HepG2 (cell line): Measurements from ENCODE around the gene DPP7. TPM values are rescaled to one million over a fixed set of nuclear protein-coding genes. Genes with fewer than 3 reads are reported as not detected.

Experiments used
- CAMTA2 ChIP-seq: sonication (generic); formaldehyde crosslinking; IDR thresholded peaks from 2 replicates; pipeline ENCODE4 v1.4.0; 2020; ENCODE audit warnings: mild to moderate bottlenecking, missing genetic modification reagents, borderline replicate concordance
- DR1 ChIP-seq: sonication (generic); formaldehyde crosslinking; IDR thresholded peaks from 2 replicates; pipeline ENCODE4 v1.8.0; 2021; ENCODE audit warnings: mild to moderate bottlenecking, missing genetic modification reagents, inconsistent platforms
- HDAC1 ChIP-seq: sonication (generic); formaldehyde crosslinking; IDR thresholded peaks from 2 replicates; pipeline ENCODE4 v1.5.1; 2020; ENCODE audit warnings: mild to moderate bottlenecking, missing genetic modification reagents
- MBD4 ChIP-seq: IDR thresholded peaks from 2 replicates; pipeline ENCODE4 v1.6.1; 2012; ENCODE audit warnings: low read length, inconsistent platforms, borderline replicate concordance
- MBNL3 ChIP-seq: fragments of 250-450 bp; sonication (Bioruptor Pico); conservative IDR thresholded peaks from 2 replicates; pipeline ENCODE4 v1.8.0; 2022; ENCODE audit warnings: mild to moderate bottlenecking, inconsistent platforms
- MZF1 ChIP-seq: sonication (generic); formaldehyde crosslinking; IDR thresholded peaks from 2 replicates; pipeline ENCODE4 v1.8.1; 2023; ENCODE audit warnings: mild to moderate bottlenecking, missing genetic modification reagents, borderline replicate concordance
- NR2F6 ChIP-seq, 2 experiments: IDR thresholded peaks; 2 replicates each; pipeline ENCODE4 v1.6.1; 2016; ENCODE audit warnings: antibody characterized with exemption in 1 of 2, mild to moderate bottlenecking in 1 of 2
- POLR2AphosphoS2 ChIP-seq: IDR thresholded peaks from 2 replicates; pipeline ENCODE4 v1.6.1; 2011; ENCODE audit warnings: low read depth, low read length, improper control_type of control experiment
- RBFOX2 ChIP-seq: fragments of 200-400 bp; formaldehyde crosslinking; IDR thresholded peaks from 2 replicates; pipeline ENCODE4 v1.6.1; 2017; ENCODE audit warnings: low read depth, mild to moderate bottlenecking, low read length
- RBM39 ChIP-seq: fragments of 200-400 bp; formaldehyde crosslinking; IDR thresholded peaks from one replicate; pipeline ENCODE4 v1.6.1; 2018; ENCODE audit warnings: antibody characterized with exemption, mild to moderate bottlenecking, low read depth, low read length; ENCODE audit not compliant: poor library complexity, severe bottlenecking
- RORA ChIP-seq: sonication (generic); formaldehyde crosslinking; IDR thresholded peaks from 2 replicates; pipeline ENCODE4 v1.5.0; 2020; ENCODE audit warnings: mild to moderate bottlenecking, missing genetic modification reagents, moderate library complexity
- RXRA ChIP-seq: sonication (generic); formaldehyde crosslinking; IDR thresholded peaks from 2 replicates; pipeline ENCODE4 v1.5.1; 2020; ENCODE audit warnings: missing genetic modification reagents
- SAP130 ChIP-seq: IDR thresholded peaks from 2 replicates; pipeline ENCODE4 v1.6.1; 2016; ENCODE audit warnings: low read depth
- SETDB1 ChIP-seq: sonication (generic); formaldehyde crosslinking; IDR thresholded peaks from 2 replicates; pipeline ENCODE4 v1.5.1; 2020; ENCODE audit warnings: missing genetic modification reagents, mild to moderate bottlenecking, borderline replicate concordance
- THAP9 ChIP-seq: sonication (generic); formaldehyde crosslinking; IDR thresholded peaks from 2 replicates; pipeline ENCODE4; 2020; ENCODE audit warnings: missing genetic modification reagents, mild to moderate bottlenecking, borderline replicate concordance
- ZFYVE20 ChIP-seq: sonication (generic); formaldehyde crosslinking; IDR thresholded peaks from 2 replicates; pipeline ENCODE4 v1.8.0; 2023; ENCODE audit warnings: low read depth, mild to moderate bottlenecking, moderate library complexity, missing genetic modification reagents, borderline replicate concordance
- ZMYM2 ChIP-seq: sonication (generic); formaldehyde crosslinking; IDR thresholded peaks from 2 replicates; pipeline ENCODE4 v1.8.0; 2022; ENCODE audit warnings: mild to moderate bottlenecking, missing genetic modification reagents
- ZNF207 ChIP-seq: fragments of 450-650 bp; IDR thresholded peaks from 2 replicates; pipeline ENCODE4 v1.6.1; 2016; ENCODE audit warnings: antibody characterized with exemption, borderline replicate concordance
- ZNF430 ChIP-seq: sonication (generic); formaldehyde crosslinking; IDR thresholded peaks from 2 replicates; pipeline ENCODE4 v1.9.0; 2021; ENCODE audit warnings: mild to moderate bottlenecking, missing genetic modification reagents
- ZNF616 ChIP-seq: sonication (generic); formaldehyde crosslinking; IDR thresholded peaks from 2 replicates; pipeline ENCODE4 v1.5.0; 2020; ENCODE audit warnings: low read depth, mild to moderate bottlenecking, missing genetic modification reagents
- ZNF781 ChIP-seq: sonication (generic); formaldehyde crosslinking; IDR thresholded peaks from 2 replicates; pipeline ENCODE4 v1.5.1; 2020; ENCODE audit warnings: borderline replicate concordance, mild to moderate bottlenecking, missing genetic modification reagents; ENCODE audit errors: not compliant biosample characterization
- polyA plus RNA-seq, 8 experiments: library from polyadenylated mRNA; depleted of rRNA in 3 of 8; stranded (reverse) in 7 of 8; unstranded in 1 of 8; fragments of >200 nt; fragmentation: Illumina TruSeq in 4 of 8; extraction: Trizol in 4 of 8; gene quantifications; 2 replicates each; pipeline versions ENCODE4 v1.2.1 to v1.2.3, GENCODE V29; 2011 to 2016; ENCODE audit warnings: low read depth in 4 of 8, missing spikeins in 1 of 8, mixed read lengths in 1 of 8; ENCODE audit not compliant: insufficient read depth in 1 of 8
- total RNA-seq, 5 experiments: library from RNA; depleted of rRNA; stranded (reverse); fragments of >200 nt; fragmentation: Illumina TruSeq; extraction: Trizol; gene quantifications; 2 replicates each; pipeline ENCODE4 v1.2.3, GENCODE V29; 2016; ENCODE audit warnings: low read depth in 1 of 5
- TF ChIP-seq, protein P1 (sequence below): sonication (generic); formaldehyde crosslinking; IDR thresholded peaks from 2 replicates; pipeline ENCODE4 v1.4.0; 2020; ENCODE audit warnings: missing genetic modification reagents, borderline replicate concordance

Gene DPP7
- total and polyA plus RNA-seq, 2 of the 13 experiments (the other 11 are each of a cell fraction or from before 2014, with no cell fraction given) = 1.2 to 4.5 TPM

GRCh38 chr9:137086531-137087408, 27.8 kb downstream of the DPP7 start, which contains the start of gene MAN1B1 (continued):
- TF ChIP-seq THAP9 (no peak), RBFOX2 (peak; percentile 97), ZNF430 (CRISPR knock-in tag) (peak; percentile 68; the same call in 1 of the 2 replicates), MZF1 (CRISPR knock-in tag) (no peak), ZMYM2 (CRISPR knock-in tag) (no peak), POLR2AphosphoS2 (no peak), RBM39 (peak; percentile 55), NR2F6 (IDR thresholded peaks at IDR 0.05) (no peak), NR2F6 (CRISPR knock-in tag; IDR thresholded peaks at IDR 0.05) (0 out of 2 replicates have a peak, but pooled peaks have one; percentile 13), DR1 (CRISPR knock-in tag) (peak; percentile 62; the same call in 1 of the 2 replicates), HDAC1 (CRISPR knock-in tag) (peak; percentile 72), SETDB1 (CRISPR knock-in tag) (no peak), SAP130 (peak; percentile 97), RORA (CRISPR knock-in tag) (no peak), ZNF616 (0 out of 2 replicates have a peak, but pooled peaks have one; percentile 33), MBD4 (no peak), ZFYVE20 (CRISPR knock-in tag) (no peak), ZNF207 (no peak), ZNF781 (no peak), CAMTA2 (no peak), MBNL3 (CRISPR knock-in tag) (no peak), RXRA (no peak; the same call in 1 of the 2 replicates)
- TF ChIP-seq, protein P1, sequence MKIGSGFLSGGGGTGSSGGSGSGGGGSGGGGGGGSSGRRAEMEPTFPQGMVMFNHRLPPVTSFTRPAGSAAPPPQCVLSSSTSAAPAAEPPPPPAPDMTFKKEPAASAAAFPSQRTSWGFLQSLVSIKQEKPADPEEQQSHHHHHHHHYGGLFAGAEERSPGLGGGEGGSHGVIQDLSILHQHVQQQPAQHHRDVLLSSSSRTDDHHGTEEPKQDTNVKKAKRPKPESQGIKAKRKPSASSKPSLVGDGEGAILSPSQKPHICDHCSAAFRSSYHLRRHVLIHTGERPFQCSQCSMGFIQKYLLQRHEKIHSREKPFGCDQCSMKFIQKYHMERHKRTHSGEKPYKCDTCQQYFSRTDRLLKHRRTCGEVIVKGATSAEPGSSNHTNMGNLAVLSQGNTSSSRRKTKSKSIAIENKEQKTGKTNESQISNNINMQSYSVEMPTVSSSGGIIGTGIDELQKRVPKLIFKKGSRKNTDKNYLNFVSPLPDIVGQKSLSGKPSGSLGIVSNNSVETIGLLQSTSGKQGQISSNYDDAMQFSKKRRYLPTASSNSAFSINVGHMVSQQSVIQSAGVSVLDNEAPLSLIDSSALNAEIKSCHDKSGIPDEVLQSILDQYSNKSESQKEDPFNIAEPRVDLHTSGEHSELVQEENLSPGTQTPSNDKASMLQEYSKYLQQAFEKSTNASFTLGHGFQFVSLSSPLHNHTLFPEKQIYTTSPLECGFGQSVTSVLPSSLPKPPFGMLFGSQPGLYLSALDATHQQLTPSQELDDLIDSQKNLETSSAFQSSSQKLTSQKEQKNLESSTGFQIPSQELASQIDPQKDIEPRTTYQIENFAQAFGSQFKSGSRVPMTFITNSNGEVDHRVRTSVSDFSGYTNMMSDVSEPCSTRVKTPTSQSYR = no peak
